Renal cortex interstitium (tissue), 11 donors: ENCODE measurements around the gene CUEDC2. TPM values are rescaled to one million over a fixed set of nuclear protein-coding genes. Genes with fewer than 3 reads are reported as not detected.
A peak's percentile ranks its signal among the peaks of the same experiment; 100 is the strongest.

Experiments used
- DNase-seq, 11 donors: peaks; one replicate each; pipeline ENCODE4 v3.0.0-alpha.2; 2013; ENCODE audit warnings: low read depth in 9 of 11, low spot score in 4 of 11; ENCODE audit errors: extremely low read depth in 1 of 11
- polyA plus RNA-seq, 3 donors: library from polyadenylated mRNA; unstranded; fragments of 120-200 nt; gene quantifications; one replicate each; pipeline ENCODE4 v1.2.1, GENCODE V29; 2013; ENCODE audit not compliant: insufficient read length in 3 of 3

CUEDC2 gene
- polyA plus RNA-seq, 3 donors = 76.8 to 92.1 (median 87.1) TPM

DNA sequence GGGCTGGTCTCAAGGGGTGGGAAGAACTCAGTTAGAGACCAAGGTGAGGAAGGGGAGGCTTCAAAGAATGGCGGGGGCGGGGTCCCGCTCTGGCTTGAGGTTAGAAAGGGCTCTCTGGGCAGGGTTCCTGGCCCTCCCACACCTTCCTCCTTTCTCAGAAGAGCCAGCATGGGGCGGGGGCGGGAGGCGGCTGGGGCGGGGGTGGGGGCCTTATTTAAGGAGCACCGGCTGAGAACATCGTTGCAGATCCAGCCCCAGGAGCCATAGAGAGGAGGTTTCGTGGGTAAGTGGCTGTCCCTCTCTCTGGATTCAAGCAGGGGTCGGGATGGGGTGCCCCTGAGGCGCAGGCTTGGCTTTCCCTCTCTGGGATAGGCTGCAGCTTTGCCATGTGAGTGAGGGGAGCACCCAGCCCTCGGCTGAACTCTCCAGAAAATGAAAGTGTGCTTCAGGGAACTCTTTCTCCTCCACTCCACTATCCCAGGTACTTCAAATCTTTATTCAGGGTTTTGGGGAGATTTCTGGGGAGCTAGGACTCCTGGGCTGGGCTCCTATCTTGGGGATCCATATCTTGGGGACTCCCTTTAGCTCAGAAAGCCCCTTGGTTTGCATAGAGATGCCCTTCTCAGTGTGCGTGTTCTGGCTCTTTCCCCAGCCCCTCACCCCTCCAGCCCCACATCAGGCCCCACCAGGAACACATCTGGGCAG lies 3.3 kb upstream of the CUEDC2 start:
- no peak for DNase-seq

DNA sequence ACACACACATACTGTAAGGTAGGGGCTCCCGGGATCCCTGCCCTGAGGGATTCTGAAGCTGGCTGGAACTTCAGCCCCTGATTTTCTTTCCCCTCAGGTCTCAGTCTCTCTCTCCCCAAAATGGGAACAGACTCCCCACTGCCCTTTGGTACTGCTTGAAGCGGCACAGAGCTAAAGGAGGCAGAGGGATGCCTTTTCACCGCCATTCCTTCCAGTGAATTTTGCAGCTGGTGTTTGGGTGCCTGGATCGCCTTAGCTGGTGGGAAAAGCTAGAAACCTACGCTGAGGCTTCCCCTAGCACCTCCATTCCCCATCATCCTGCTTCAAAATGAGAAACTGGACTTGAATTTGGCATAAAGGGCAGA lies 2.7 kb upstream of the CUEDC2 start:
- DNase-seq = no peak

DNA sequence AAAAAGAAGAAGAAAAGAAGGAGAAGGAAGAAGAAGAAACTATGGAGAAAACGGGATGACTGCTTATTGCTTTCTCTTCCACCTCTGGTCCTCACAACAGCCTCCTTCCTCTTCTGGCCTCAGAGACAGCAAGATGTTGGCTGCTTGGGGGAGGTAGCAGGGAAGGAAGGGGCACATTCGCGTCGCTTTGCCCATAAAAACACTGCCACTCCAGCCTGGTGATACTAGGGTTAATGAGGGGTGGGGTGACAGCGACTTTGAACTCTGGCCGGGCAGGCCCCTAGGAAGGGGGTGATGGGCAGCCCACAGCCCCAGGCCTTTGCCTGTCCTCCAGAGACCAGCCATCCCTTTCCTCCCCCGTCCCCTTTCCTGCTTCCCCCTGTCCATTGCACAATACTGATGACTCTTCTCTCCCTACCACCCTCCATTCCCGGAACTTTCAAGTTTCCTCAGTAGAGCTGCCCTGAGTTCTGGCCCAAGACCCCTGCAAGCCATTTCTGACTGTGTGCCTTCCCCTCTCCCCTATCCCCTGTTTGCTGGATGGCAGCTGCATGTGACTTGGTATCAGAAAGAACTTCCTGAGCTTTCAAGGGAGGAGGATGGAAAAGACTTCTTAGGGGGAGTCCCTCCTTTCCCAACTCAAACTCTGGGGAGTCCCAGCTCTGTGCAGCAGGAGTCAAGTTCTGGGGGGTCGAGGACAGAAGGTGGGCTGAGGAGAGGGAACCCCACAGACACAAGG lies 2.2 kb upstream of the CUEDC2 start:
- no peak for DNase-seq

DNA sequence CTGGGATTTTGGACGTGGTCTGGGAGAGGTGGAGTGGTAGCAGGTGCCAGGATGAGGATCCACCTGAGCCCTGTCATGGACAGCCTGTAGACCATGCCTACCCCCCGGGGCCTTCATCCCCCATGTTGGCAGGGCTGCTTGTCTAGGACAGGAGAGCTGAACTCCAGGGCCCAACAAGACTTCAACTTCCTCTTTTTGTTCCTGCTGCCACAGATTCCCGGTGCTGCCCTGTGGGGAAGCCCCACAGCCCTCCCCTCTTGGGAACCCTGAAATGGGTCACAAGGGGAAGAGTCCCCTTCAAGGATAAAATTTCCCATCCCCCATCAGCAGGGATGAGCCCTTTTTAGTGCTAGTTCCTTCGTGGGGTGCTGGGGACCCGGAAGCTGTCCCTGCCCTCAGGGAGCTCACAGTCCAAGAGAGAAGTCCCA lies 1.3 kb upstream of the CUEDC2 start:
- DNase-seq = no peak

DNA sequence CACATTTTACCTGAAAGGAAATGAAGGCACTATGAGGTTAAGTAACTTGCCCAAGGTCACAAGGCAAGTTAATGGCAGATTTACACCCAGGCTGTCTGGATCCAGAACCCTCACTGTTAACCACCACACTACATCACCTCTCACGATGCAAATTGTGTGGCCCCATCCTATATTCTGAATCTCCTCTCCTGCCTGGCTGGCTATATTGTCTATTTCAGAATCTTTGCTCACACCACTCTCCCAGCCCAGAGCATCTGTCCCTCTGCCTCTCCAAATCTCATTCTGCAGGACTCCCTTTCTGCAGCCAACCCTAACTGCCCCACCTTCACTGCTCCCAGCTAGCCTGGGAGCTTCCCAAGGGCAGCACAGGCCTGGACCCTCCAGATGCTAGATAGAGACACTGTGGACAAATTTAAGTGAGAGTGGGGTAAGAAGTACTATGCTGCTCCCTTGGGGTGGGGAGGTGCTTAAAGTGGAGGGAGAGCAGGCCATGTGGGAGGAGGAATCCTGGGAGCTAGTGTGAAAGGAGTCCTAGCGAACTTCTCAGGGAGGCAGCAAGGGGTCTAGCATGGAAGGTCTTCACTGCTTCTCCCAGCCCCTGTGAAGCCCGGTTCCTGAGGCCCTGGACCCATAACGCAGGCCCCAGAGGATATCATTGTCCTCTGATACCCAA lies 786 bp downstream of the CUEDC2 start:
- no peak for DNase-seq

DNA sequence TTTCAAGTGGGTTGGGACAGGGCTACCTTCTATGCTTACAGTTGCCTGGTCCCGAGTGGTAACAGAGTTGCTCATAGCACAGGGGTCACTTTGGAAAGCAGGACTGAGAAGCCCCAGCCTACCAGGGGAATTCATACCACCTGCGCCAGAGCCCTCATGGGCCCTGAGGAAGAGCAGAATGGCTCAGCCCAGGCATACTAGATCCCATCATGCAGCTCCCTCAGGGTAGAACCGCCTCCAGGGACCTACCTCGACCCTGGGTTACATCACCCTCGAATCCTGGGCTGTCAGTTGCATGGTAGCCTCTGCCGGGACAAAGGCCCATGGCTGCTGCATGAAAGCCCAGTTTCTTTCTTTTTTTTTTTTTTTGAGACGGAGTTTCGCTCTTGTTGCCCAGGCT lies 2.9 kb downstream of the CUEDC2 start:
- no peak for DNase-seq

DNA sequence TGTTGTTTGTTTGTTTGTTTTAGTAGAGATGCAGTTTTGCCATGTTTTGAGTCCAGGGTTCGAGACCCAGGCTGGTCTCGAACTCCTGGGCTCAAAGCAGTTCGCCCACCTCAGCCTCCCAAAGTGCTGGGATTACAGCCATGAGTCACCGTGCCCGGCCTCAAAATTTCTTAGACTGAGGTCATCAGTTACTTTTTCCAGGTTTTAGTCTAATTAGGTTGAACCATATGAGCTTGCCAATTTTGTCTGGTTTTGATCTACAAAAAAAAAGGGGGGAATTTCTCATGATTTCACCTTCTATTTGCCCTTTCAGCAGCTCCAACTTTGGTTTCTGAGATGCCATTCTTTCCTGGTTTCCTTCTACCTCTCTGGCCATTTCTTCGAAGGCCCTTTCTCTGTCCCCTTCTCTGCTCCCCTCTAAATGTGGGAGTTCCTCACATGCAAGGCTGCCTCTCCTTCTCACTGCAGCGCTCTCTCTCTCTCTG lies 5.5 kb downstream of the CUEDC2 start:
- DNase-seq = no peak

DNA sequence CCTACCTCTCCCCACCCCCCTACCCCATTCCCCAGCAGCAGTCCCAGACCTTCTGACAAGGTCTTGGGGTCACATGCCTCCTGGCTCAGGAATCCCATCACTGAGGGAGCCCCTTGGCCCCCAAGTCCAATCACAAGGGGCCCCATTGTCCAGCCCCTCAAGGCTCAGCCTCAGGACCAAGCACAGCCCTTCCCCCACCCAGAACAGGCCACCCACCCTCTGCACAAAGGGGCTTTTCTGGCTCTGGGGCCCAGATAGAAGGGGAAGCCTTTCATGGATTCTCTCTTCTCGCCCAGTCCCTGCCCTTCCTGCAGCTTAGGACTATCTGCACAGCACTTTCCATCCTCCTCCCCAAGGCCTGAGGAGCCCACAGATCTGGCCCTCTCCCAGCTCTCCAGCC lies 6.9 kb downstream of the CUEDC2 start:
- DNase-seq = no peak

DNA sequence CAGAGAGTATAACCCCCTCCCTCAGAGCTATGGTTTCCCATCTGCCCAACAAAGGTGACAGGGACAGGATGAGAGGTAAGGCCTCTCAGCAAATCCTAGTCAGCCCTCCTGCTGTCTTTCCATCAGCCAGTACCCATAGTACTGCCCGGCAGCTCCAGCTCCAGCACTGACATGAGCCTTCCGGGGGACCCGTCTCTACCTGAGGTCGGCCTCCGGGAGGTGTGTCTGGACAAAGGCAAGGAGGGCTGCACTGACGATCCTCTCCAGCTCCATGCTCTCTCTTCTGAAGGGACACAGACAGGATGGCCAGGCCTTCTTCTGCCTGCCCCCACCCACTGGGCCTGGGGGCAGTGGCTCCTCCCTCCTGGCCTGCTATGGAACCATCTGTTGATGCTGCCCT lies 7.5 kb downstream of the CUEDC2 start:
- DNase-seq = no peak

DNA sequence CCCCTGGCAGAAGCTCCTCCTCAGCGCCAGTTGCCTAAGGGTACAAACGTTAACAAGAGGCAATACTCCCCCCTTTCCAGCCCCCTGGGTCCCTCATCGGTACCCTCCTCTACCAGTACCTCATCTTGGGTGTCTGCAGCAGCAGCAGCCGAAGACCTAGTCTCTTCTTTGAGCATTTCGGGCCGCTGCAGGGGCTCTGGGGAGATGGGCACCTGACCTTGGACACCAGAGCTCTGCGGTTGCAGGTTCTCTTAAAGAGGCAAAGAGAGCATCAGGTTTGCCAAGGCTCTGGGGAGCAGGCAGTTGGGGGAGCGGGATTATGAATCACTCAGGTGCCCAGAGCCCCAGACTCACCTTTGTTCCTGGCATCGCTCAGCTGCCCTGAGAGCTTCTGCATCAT lies 8.2 kb downstream of the CUEDC2 start:
- DNase-seq = no peak

DNA sequence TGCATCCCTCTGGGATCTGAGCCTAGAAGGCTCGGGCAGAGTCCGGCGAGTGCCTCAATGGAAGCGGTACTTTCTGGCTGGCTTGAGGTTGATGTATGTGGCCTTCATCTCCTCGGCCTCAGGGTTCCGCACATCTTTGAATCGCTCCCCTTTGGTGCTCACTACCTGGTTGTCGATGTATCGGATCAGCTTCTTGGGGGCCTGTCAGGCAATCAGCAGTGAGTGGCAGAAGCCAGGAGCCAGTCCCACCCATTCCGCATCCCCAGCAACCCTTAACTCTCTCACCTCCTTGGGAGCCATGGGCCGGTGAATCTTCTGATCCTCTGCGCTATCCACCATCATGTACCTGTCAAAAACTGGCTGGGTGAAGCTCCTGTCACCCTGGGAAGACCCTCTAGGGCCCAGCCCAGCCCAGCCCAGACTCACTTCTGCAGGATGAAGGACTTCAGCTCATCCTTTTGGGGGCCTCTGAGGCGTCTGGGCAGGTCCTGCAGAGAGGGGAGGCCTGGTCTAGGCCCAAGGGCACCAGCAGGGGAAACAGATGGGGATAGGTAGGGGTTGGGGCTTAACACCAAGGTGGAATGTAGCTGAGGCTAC lies 8.9 kb downstream of the CUEDC2 start:
- no peak for DNase-seq

DNA sequence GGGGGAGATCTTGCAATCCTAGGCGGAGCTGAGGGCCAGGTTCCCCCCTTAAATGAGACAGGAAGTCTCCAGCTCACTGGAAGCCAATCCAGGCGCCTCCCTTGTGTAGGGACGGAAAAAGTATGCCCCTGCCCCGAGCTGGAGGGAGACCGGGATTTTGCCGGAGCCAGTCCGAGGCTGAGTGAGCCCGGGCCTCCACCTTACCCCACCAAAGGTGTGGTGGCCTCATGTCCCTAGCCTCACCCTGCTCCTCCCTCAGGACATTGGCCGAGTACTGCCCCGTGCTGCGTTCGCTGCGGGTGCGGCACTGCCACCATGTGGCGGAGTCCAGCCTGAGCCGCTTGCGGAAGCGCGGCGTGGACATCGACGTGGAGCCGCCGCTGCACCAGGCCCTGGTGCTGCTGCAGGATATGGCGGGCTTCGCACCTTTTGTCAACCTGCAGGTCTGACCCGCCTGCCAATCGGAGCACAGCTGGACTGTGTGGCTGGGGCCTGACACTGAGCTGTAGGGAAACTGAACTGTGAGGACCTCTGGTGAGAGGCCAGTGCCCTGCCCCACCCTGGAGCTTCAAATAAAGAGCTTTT lies 9.7 kb downstream of the CUEDC2 start:
- DNase-seq = no peak

DNA sequence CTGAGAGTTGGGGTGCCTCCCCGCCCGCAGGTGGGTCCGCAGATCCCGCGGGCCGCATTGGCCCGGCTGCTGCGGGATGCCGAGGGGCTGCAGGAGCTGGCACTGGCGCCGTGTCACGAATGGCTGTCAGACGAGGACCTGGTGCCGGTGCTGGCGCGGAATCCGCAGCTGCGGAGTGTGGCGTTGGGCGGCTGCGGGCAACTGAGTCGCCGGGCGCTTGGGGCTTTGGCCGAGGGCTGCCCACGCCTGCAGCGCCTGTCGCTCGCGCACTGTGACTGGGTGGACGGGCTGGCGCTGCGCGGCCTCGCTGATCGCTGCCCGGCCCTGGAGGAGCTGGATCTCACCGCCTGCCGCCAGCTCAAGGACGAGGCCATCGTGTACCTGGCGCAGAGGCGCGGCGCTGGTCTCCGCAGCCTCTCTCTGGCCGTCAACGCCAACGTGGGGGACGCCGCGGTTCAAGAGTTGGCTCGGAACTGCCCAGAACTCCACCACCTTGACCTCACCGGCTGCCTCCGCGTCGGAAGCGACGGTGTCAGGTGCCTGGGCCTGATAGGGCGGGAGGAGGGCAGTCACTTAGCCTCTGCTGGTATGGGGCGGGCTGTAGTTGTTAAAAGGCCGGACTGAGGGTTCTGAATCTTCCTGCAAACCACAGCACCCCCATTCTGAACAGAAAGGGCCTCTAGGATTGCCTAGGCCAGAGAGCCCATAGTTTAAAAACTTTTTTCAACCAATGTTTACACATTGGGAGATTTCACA lies 10.4 kb downstream of the CUEDC2 start:
- no peak for DNase-seq

DNA sequence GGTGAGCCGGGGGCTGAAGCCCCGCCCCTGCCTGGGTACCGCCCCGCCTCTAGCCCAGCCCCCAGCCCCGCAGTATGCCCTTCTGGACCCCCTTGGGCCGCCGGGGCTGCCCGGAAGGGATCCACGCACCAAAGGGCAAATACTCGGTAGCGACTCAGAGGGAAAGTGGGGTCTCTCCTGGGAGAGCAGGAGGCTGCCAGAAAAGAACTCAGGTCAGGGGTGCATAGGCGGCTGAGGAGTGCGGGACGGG lies 10.9 kb downstream of the CUEDC2 start:
- DNase-seq = no peak

DNA sequence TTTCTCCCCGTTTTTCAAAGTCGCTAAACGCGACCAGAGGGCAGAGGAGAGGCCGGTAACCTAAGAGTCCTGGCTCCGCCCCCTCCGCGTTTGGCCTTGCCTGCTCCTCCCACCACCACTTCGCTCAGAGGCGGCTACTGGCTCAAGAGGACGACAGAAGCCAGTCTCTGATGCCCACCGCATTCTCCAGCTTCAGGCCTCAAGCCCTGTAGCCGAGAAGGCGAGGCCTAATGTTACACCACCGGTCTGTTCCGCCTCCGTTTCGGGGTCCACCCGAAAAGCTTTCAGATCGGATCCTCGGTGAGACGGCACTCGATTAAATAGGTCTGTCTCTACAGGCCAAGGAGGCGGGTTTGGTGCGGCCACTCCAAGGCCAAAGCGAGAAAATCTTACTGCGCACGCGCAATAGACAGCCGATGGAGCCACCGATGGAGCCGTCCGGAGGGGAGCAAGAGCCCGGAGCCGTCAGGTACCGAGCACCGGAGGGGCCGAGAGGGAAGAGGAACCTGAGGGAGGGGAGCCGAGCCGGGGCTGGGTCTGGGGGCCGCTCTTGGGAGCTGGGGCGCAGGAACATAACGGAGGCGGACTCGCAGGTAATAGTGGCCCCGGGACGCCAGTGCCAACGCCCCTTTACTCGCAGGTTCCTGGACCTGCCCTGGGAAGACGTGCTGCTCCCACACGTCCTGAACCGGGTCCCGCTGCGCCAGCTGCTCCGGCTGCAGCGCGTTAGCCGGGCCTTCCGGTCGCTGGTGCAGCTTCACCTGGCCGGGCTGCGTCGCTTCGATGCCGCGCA lies 11.5 kb downstream of the CUEDC2 start, which contains the start of gene FBXL15:
Gene FBXL15, plus strand, starts transcription at position 123 of the 793 bp plus-strand sequence. Its CDS starts 294 bp downstream, at position 417.
- DNase-seq = peak; percentile 94 to 99 (median 97)

DNA sequence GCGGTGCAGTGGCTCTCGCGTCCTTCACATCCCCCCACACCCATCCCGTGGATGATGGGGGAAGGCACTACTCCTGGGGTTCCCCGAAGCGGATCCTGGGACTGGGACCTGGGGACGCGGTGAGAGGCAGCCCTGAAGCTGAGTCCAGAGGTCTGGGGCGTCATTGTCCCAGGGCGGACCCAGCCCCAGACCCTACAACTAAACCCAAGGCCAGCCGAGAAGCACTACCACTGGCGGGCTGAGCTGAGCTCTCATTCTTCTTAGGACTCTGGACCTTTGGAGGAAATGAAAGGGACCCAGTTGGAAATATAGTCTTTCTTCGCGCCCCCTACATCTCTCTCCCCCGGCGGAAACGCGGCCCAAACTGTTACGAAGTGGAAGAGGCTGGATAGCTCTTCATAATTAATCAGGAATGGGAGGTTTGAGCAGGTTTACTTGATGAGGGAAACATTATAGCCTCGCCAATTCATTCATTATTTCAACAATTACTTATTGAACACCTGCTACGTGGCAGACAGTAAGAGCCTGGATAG lies 12.1 kb downstream of the CUEDC2 start:
- no peak for DNase-seq

DNA sequence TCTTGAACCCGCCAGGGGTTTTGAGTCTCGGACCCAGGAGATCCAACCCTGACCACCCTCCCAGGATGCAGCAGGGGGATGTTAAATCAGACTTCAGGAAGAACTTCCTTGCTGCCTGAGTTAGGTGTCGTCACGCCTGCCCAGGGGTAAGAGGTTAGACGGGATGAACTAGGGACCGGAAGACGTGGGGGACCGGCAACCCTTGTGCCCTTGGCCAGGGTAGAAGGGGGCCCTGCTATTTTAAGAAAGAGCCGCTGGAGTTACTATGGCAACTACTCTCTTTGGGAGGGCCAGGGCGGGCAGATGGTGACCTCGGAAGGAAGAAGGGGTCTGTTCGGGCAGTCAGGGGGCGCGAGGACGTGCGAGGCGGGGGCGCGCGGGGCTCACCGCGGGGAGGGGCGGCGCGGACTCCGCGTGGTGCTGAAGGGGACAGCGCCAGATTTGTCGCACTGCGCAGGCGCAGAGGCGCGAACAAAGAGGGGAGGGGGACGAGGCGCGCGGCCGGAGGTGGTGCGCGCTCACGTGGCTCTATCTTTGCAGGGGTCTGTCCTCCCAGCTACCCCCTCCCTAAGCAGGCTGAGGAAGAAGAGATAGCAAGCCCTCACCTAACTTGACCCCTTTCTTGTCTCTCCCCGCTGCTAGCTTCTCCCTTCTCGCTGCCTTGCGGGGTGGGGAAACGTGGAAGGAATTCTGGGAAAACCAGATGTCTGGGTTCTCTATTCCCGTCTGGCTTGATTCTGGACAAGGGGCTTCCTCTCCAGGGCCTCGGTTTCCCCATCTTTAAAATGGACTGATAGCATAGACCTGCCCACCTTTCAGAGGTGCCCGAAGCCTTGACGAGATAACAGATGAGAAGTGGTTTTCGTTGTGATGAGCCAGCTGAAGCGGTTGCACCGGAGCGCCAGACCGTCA lies 12.8 kb downstream of the CUEDC2 start:
- no peak for DNase-seq
